Sigmoid colon (tissue), 4 donors: ENCODE data around the gene CPVL.

Experiments
- CTCF ChIP-seq, 4 experiments: fragments of 450-650 bp in 3 of 4; fragments of 200-600 bp in 1 of 4; IDR thresholded peaks; one replicate each; pipeline ENCODE4 v1.5.1; 2016 to 2019; ENCODE audit warnings: antibody characterized with exemption in 4 of 4, mild to moderate bottlenecking in 3 of 4, moderate library complexity in 2 of 4
- EP300 ChIP-seq, 4 donors: sonication (generic); formaldehyde crosslinking; IDR thresholded peaks; one replicate each; pipeline ENCODE4 v1.6.1; 2017; ENCODE audit warnings: antibody characterized with exemption in 4 of 4
- POLR2A ChIP-seq, 2 donors: fragments of 450-650 bp; IDR thresholded peaks; one replicate each; pipeline ENCODE4 v1.6.1; 2016; ENCODE audit warnings: antibody characterized with exemption in 2 of 2, mild to moderate bottlenecking in 2 of 2, moderate library complexity in 2 of 2
- POLR2AphosphoS5 ChIP-seq, 4 donors: sonication (generic); formaldehyde crosslinking; IDR thresholded peaks; one replicate each; pipeline ENCODE4 v1.6.1; 2017; ENCODE audit warnings: antibody characterized with exemption in 4 of 4

- TF ChIP-seq CTCF (IDR thresholded peaks at IDR 0.05) (no peak), POLR2AphosphoS5 (IDR thresholded peaks at IDR 0.05) (no peak), POLR2A (IDR thresholded peaks at IDR 0.05) (no peak), EP300 (IDR thresholded peaks at IDR 0.05) (no peak)
Measured at GRCh38 chr7:29167721-29168120, 21.4 kb upstream of the CPVL start.
